A375 (cell line): ENCODE measurements around the gene ARL14EPL. TPM values are rescaled to one million over a fixed set of nuclear protein-coding genes. Genes with fewer than 3 reads are reported as not detected.

Source experiments
- total RNA-seq: library from RNA; depleted of rRNA; stranded (reverse); fragments of >200 nt; shearing (Covaris generic); gene quantifications from 2 replicates; pipeline ENCODE4 v1.2.3, GENCODE V29; 2014; rRNA removed

ARL14EPL gene
- 2.3 and 4.6 TPM in 2 replicates for total RNA-seq

GRCh38 chr5:116032094-116032517 is at the start of gene ARL14EPL:
TSS of gene ARL14EPL (plus strand) at chr5:116032472. CDS start at chr5:116051466, 18,994 bp downstream.

GRCh38 chr5:116084871-116085715 is 52.8 kb downstream of the ARL14EPL start, which contains the start of gene COMMD10:
TSS of gene COMMD10 (plus strand) at chr5:116085025.

Other genes with a start within 250 kb of the ARL14EPL start
- gene CDO1, start 215.8 kb upstream of the ARL14EPL start, total RNA-seq: 0.98 and 3.0 TPM in 2 replicates
- gene ATG12, start 190.9 kb upstream of the ARL14EPL start, total RNA-seq: 36.4 and 42.0 TPM in 2 replicates
- 148 and 180 TPM in 2 replicates for gene AP3S1, start 190.5 kb upstream of the ARL14EPL start, total RNA-seq
- gene LVRN, start 70.0 kb upstream of the ARL14EPL start, total RNA-seq: 0.08 TPM in 1 of 2 replicates, not detected in the other
- gene COMMD10, start 52.6 kb downstream of the ARL14EPL start, total RNA-seq: 28.1 and 30.5 TPM in 2 replicates